NT2/D1 (cell line): ENCODE measurements around the gene XRCC3.

ENCODE experiments used
- SUZ12 ChIP-seq: IDR thresholded peaks from 2 replicates; pipeline ENCODE4 v1.6.1; 2011; ENCODE audit not compliant: insufficient read length, insufficient read depth; ENCODE audit errors: extremely low read depth
- YY1 ChIP-seq: IDR thresholded peaks from 2 replicates; pipeline ENCODE4 v1.6.1; 2011; ENCODE audit not compliant: insufficient read length, insufficient read depth

- TF ChIP-seq YY1 (no peak), SUZ12 (no peak)
Observed at GRCh38 chr14:103697206-103697602, 18.0 kb downstream of the XRCC3 start.
